Activated effector memory CD4-positive, alpha-beta T cell treated with Interleukin-2 at 50 U/mL for 16 hours (primary cell): ENCODE data around the gene ESRRG.
"Not testable (repeated sequence)": the region's sequence is repeated elsewhere in the genome, so short reads cannot be mapped to it uniquely, and the experiment has no call there.

Experiments
- DNase-seq: peaks from one replicate; pipeline ENCODE4 v3.0.0-alpha.2; 2020

Gene ESRRG

DNA sequence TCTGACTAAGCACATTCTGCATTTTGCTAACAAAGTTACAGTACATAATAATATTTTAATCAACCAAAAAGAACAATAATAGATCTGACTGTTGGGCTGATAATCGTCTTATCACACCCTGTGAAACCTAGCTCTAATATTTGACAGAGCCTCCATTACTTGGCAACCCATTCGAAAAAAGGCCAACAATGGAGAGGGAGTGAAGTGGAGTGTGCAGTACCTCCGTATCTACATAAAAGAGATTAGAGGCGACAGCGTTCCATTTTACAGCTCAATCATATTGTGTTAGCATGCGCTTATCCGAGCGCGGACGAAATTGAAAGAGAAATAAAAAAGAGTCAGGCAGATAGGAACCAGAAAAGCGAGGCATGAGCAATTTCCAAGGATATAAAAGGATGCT lies 162.7 kb downstream of the ESRRG start:
- DNase-seq, result no peak

DNA sequence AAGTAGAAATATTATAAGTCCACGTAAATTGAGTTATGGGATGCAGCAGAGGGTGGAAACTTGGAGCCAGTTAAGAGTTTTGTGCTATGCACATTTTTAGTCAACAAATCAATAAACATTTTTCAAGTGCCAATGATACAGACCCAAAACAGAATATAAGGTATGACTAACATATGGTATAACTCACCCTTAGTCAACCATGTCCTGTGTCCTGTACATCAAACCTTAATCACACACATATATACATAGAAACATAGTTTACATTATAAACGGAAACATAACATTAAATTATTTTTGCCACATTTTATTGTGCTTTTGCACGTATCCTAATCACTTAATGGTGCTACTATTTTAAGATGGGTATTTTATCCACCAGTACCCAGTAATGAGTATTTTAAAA lies 163.9 kb downstream of the ESRRG start:
- no peak for DNase-seq

DNA sequence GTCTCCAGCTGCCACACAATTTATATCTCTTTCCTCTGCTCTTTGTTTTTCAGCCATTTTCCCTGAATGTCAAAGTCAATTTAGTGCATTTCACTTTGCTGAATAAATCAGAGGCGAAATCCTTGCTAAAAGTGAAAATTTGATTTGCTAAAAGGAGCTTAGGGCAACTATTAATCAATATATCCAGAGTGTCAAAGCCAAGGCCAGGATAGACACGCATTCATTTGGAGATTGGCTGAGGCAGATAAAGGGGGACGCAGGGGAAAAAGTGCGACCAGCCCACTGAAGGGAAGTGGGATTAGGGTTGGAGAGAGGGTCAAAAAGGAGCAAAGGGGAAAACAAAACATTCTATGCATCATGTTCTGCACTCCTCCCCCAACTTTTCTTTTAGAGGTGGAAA lies 167.6 kb downstream of the ESRRG start:
- no peak for DNase-seq

DNA sequence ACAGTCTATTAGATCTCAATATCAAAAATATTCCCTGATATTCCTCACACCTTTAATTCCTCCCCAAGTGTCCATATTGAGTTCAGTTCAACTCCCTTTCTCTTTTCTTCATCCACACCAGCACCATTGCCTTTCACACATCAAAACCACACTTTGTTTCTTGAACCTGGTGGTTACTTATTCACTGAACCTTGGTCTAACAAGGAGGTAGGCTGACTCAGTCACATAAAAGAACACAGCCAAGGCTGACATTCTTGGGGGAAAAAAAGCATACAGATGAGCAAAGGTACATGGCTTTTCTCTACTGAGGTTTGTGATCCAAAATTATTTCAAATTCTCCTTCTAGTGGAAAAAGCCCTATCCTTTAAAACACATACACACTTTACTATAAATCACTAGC lies 168.3 kb downstream of the ESRRG start:
- DNase-seq, result no peak

DNA sequence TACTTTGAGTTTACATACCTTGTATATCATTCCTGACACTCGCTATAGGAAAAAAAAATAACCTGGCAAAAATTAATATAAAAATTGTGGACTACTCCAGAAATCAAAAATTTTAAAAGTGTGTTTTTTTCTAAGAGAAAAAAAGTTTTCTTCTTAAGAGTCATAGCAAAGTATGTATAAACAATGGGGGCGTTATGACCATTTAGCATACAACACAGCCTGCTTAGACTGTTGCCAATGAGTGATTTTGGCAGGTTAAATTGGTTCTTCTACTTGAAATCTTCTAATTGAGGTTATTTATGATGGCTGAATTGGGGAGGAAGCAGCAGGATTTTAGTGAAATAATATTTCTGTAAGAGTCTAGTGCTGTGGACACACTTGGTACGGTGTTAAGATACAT lies 169.5 kb downstream of the ESRRG start:
- no peak for DNase-seq

DNA sequence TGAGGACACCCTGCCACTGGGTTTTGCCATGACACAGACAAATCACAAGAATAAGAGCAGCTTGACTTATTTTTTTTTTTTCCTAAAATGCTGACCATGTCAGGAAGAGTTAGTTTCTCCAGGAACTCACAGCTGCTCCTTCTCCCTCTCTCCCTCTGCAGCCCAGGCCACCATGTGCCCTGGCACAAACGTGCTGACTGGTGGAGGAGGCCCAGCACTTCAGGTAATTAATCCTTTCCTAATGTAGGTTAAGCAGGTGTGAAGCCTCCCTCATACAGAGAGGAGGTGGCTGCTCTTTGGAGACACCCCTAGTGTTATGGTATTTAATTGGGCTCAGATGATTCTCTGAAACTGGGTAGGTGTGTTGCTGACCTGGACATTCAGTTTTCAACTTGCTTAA lies 170.2 kb downstream of the ESRRG start:
- no peak for DNase-seq

DNA sequence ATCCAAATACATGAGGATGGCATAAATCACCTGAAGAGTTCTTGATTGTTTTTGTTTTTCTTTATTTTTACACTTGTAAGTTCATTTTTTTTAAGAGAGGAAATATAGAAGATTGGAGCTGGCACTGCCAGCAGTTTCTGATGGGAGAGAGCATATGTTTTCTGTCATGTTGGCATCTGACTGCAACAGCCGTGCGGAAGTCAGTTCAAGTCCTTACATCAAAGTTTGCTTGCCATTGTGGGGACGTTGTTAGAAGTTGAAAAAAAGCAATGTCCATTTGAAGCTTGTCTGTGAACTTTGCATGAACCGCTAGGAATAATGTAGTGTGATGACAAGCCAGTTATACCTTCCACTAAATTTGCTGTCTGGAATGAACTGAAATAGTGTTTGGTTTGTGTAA lies 173.4 kb downstream of the ESRRG start:
- no peak for DNase-seq

DNA sequence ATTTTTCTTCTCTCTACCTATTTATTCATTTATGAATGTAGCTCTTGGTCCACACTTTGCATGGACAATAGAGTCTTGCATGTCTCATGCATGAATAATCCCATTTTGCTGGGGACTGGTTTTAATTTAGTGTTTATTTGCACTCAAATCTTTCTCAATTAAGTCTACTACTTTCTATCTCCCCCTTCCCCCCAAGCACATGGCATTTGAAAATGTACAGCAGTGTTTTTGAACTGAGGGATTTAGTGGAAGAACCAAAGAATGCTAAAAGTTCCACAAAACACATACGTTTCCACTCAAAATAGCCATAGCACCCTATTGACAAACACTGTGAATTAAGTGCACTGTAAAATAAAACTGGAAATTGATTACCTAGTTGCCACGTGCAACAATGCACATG lies 180.5 kb downstream of the ESRRG start:
- DNase-seq, result no peak

DNA sequence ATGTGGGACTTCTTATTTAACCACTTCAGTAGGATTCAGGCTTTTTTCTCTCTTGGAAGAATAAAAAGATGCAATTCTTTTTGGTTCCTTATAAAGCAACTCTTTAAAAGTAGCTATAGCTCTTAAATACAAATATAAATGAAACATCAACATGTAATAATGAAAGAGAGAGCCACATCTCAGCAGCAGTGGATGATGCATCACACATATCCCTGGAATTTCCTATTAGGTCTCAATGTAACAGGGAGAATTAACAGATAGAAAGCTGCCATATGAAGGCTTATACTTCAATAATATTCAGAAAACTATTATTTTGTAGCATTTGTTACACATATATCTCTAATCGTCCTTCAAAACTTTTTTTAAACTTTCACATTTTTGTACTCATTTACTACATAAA lies 181.0 kb downstream of the ESRRG start:
- DNase-seq, result no peak

DNA sequence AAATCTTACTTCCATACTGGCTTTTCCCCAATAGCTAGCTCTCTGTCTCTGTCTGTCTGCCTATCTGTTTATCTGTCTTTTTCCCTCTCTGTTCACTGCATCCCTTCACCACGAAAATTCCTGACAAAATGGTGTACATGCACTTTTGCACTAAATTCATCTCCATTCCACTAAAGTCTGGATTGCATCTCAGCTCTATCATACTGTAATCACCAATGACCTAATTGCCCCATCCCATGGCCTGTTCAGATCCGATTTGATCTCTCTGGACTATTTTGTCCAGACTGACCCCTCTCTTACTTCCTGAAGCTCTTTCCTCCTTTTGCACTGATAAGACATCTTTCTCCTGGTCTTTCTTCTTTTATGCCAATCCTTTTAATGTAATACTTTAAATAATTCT lies 187.5 kb downstream of the ESRRG start:
- no peak for DNase-seq

DNA sequence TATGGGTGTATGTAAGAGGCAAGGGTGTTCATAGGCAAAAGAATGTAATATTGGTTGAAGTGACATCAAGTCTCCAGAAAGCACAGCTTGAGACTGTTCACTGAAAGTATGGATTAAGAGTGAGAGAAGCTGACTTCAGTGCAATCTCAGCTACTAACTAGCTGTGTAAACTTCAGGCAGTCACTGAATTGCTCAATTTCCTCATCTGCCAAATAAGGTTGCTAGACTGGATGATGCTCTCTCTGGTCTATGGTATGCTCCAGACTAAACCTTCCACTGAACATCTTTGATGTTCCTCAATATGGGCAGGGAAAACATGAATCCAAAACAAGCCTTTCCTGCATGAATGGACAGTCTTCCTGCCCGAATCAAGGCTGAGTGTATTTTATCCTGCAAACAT lies 188.2 kb downstream of the ESRRG start:
- no peak for DNase-seq

DNA sequence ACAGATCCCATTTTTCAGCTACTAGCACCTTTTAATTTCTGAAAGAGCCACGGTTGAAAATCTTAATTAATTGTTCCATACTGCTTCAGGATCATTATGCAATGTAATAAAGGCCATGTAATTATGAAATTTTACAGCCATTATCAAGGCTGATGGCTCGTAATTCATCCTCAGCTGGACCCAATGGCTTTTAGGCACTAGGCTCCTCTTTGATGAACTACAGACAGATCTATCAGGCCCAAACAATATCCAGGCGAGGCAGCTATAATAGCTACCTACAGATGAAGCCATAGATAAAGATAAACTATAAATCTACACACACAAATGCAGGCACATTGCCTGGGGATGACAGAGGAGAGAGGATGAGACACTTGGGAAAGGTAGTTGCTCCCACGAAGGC lies 189.5 kb downstream of the ESRRG start:
- DNase-seq, result no peak

DNA sequence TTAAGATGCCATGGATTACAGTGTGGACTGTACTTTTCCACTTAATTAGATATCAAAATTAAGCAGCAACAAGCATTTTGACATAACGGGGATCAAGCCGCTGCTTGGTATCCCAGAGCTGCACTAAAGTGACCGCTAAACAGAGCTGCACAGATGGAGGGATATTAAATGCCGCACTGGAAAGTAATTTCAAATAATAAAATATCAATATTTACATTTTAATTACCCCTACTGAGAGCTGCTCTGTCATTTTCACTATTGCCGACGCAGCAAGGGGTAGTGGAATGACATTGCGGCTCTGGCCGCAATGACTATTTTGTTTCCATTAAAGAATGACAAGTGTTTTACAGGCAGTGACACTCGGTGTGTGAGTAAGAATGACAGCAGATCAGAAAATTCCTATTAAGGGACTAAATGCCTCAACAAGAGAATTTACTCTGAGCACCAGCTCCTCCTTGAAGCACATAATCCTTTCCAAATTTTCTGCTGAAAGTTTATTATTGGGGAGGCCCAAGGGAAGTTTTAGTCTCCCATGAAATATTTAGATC lies 190.9 kb downstream of the ESRRG start:
- DNase-seq, result no peak

DNA sequence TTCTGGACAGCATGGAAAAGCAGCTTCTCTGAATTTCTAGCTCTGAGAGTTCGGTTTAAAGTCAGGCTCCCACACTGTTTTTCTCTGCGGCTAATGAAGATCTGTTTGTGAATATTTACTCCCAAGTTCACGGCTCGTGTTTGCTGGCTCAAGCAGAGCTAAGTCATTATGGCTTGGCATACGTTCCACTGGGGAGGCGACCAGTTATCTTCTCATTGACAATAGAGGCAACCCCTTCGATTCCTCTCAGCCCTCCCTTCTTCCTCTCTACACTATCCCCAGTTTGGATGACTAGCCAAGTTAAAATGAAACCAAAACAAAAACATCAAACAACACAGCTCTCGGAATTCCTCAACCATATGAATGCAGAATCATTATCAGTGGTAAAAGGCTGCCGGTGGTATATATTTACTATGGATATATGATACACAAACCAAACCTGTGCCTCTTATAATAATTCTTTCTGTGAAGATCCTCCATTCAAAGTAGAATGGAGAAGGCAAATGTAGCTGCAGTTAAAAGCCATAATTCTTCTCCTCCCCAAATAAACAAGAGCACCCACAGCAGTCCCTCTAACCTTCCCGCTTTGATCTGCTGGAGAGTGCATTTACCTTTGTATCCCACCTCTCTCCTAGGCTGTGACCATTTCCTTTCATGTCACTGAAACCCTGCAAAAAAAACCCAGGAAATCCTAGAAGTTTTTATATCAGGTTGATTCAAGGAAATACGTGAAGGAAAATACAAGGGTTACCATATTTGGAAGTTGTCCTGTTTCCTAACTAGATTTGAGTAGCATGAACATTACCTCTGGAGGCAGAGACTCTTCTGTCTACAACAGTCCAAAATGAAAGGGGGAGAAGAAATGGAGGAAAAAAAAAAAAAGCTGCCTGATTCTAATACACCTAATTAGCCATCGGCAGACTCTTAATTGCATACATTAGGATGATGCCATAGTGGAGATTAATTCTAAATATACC lies 191.7 kb downstream of the ESRRG start:
- no peak for DNase-seq

DNA sequence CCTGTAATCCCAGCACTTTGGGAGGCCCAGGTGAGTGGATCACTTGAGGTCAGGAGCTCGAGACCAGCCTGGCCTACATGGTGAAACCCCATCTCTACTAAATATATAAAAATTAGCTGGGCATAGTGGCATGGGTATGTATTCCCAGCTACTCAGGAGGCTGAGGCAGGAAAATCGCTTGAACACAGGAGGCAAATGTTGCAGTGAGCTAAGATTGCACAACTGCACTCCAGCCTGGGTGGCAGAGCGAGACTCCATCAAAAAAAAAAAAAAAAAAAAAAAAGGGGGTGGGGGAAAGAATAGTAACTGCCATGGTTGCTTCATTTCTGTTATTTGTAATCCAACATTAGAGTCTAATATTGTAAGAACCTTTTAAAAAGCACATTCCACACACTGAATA lies 193.4 kb downstream of the ESRRG start:
- not testable (repeated sequence) for DNase-seq

DNA sequence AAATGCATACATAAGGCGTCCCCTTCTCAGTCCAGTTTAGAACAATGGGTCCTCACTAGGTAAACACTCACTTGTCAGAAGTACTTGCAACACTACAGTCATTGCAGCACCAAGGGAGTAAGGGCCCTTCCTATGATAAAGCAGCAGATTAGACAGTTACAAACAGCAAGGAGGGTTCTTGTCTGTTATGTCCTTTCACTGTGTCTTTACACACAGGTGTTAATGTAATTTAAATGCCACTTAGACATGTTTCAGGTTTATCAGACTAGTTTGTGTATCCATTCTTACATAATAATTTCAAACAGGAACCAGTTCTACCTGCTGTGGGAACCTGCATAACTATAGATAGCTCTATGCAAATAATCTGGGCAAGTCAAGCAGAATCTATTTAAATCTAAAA lies 194.4 kb downstream of the ESRRG start:
- no peak for DNase-seq

DNA sequence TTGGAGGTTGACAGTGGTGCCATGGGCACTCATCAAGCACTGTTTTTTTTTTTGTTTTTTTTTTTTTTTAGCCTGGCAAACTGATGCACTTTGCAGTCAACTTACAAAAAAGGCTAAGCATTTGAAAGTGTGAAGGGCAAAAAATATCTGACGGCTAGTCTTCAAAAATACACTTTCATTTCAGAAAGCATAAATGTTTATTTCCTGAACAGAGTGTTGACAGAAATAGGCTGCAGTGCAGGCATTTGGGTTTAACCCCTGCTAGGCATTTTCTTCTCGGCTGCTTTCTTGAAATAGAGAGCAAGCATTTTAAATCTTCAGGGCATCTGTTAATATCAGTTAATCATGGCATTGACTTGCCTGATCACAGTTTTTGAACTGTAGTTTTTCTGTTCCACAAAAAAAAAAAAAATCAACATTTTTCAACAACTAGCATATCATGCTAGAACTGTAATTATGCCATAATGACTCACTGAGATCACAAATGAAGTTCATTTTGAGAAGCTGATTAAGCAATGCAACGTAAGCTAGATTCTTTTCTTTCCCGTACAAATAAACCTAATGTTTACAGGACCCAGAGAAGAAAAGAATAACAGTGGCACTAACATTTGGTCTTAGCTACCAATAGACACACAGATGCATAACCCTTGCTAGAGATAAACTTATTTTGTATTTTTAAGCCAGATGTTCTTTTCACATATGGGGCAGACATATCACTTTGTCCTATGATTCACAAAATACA lies 199.6 kb downstream of the ESRRG start:
- DNase-seq, result no peak

DNA sequence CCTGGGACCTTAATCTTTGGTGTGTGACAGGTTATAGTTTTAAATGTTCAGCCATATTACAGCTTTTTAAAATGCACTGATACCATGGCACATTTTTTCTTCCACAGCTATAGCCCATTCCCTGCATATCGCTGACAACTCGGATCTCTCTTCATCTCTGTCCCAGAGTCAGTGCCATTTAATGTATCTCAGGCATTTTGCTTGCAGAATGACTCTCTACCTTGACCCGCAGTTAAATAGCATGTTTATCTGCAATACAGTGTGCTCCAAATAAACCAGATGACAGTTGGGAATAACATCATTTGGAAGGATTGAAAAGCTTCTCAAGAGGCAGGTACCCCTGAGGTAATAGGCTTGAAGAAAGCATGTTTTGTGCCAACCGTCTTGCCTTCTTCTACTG lies 200.2 kb downstream of the ESRRG start:
- DNase-seq, result no peak

DNA sequence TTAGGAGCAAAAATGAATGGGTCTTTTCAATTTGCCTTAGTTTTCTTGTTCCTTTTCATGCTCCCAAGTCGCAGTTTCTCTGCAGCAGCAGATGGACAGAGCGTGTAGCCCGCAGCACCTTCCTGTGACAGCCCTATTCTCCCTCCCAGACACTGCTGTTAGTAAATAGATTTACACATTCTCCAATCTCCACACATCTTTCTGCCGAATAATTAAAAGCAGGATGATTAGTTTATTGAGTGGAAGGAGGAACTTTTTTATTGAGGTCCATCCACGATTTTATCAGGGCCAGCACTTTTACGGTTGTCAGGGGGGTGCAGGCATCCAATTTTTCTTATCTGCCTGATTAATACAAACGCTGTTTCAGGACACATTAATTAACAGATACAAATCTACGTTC lies 201.8 kb downstream of the ESRRG start:
- DNase-seq, result no peak

DNA sequence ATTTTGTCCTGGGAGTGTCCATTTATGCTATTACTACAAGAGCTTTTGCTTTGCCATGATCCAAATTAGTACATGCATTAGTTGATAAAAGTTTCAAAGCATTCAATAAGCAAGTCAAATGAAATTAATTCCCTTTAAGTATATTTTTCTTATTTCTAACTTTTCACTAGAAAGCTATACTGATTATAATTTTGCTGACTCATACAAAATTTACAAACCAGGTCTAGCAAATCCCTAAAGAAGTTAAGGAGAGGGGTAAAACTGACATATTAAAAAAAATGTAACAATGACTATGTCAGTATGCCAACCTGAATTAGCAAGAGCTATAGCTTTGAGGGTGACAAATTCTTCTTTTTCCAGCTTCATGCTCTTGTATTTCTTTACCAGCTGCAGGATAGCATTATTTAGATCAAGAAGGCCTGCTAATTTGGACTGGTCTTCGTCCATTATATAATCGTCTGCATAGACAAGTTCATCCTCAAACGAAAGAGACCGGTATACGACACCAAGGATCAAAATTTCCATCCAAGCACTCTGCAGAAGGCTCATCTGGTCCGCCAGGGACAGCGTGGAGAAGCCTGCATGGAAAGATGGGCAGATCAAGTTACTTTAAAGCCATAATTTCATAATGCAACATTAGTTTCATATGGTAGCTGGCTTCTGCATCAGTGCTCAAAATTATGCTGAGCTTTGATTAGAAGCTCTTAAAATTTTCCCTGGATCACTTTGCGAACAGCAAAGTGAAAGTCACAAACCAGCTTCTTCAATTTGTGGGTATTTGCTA lies 204.2 kb downstream of the ESRRG start:
- no peak for DNase-seq

DNA sequence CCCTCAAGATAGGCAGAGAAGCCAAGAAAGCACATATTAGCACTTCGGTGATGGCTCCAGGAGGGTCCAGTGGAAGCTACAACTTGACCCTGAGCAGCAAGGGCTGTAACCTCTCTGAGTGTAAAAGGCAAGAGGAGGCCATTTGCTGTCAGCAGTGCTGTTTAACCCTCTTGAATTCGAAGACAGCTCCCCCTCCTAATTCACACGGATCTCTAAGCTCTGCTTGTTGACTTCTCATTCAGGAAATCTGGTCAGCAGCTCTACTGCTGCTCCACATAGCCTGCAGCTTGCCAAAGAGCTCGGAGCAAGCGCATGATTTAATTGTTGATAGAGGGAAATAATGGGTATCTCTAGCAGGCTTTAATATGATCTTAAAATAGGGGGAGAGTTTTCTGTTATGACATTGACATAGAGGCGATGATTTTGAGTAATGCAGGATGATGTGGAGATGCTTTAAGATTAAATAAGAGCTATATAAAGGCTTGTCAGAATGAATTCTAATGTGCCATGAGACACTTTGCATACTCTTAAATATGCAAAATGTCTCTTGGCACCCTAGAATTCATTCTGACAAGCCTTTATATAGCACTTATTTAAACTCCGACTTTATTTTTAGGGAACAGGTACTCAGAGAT lies 220.6 kb downstream of the ESRRG start:
- no peak for DNase-seq

DNA sequence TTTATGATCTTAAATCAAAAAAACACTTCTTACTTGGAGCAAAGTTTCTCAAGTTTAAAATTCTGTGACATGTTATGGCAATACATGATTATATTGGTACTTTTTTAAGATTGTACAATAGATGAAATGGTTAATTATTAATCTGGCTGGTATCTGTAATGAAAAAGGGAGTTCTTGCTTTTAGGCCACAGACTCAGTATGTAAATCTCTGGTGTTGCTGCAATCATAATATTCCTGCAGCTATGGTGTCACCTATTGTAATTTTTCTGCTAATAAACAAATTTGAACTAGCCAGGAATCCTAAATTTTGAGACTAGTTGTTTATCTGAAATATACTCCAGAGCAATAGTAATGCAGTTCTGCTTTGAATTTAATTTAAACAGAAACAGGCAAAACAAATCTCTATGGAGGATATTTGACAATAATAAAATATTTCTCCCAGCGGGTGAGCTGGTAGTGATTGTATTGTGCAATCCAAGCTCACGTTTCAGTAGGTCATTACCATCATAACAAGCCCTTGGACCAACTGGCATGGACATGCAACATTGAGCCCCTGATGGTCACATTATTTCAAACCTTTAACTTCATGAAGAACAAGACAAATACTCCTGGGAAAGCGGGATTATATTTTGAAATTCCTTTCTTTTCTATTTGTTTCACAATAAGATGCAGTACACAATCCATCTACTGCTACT lies 222.8 kb downstream of the ESRRG start:
- DNase-seq, result no peak
